ENCODE measurements around the gene STIL. TPM values are rescaled to one million over a fixed set of nuclear protein-coding genes. Genes with fewer than 3 reads are reported as not detected.
"Not testable (repeated sequence)": the region's sequence is repeated elsewhere in the genome, so short reads cannot be mapped to it uniquely, and the experiment has no call there.

The STIL gene
- total and polyA plus RNA-seq, 2 of the 13 experiments (the other 11 are each of a cell fraction or from before 2014, with no cell fraction given), result 13.7 to 18.6 TPM

GRCh38 chr1:47205918-47206317 lies 108.0 kb downstream of the STIL start:
- H3K36me3 ChIP-seq (replicated peaks in 1 of 2; ENCODE audit: control insufficient read depth in 1 of 2, insufficient read depth in 2 of 2, low read length in 2 of 2), result no peaks in the 10 kb centered on the region
- POLR2A ChIA-PET, result no interaction called here
- no peak overlapping the region for H3K4me3 ChIP-seq (replicated peaks in 1 of 3; ENCODE audit: insufficient read depth in 1 of 3, low read depth in 2 of 3, low read length in 3 of 3)
- H3K4me2 ChIP-seq (ENCODE audit: low read depth, low read length), result no peak overlapping the region
- WGBS (ENCODE audit: low lambda C conversion rate), result 38% methylated on average over 5 of the region's 5 CpGs
- no peaks in the 10 kb centered on the region for H3K4me1 ChIP-seq (ENCODE audit: insufficient read depth, low read length)
- H4K20me1 ChIP-seq (ENCODE audit: insufficient read depth, low read length), result no peaks in the 10 kb centered on the region
- intact Hi-C loops (cut with micrococcal nuclease; ENCODE audit: unreplicated experiment), result no loop called here
- peaks cover 1 to 11% of the 10 kb centered on the region in 2 experiments; a peak in 2 of 5 replicates for H3K27me3 ChIP-seq (ENCODE audit: control insufficient read depth in 1 of 2, insufficient read depth in 2 of 2, low read length in 2 of 2)
- no peak overlapping the region for H2AFZ ChIP-seq (ENCODE audit: low read length)
- no peak for TF ChIP-seq E2F5 (CRISPR knock-in tag; conservative IDR thresholded peaks at IDR 0.05)
- no peaks in the 10 kb centered on the region for H3K9me3 ChIP-seq (ENCODE audit: low read length)
- CTCF ChIA-PET (ENCODE audit: low intra/inter-chr PET ratio, low total read pairs), result no interaction called here
- in situ Hi-C loops (cut with HindIII; ENCODE audit: extremely low pct_ligation_motif_present, low pct_unique_long_range_greater_than_20kb), result no loop called here
- BruUV-seq (replicated peaks), result no TSS peak
- no peak for ATAC-seq
- H3K79me2 ChIP-seq (ENCODE audit: insufficient read depth, low read length), result no peaks in the 10 kb centered on the region
- H3K27ac ChIP-seq (ENCODE audit: extremely low read length, insufficient read depth, low read length), result no peak overlapping the region
- H3K9ac ChIP-seq (ENCODE audit: insufficient read depth, low read depth, low read length), result no peak overlapping the region
- FAIRE-seq, result no peak
- no peak for DNase-seq (ENCODE audit: low spot score)

- H3K79me2 ChIP-seq (ENCODE audit: insufficient read depth, low read length); CTCF ChIA-PET (ENCODE audit: low intra/inter-chr PET ratio, low total read pairs); ATAC-seq; DNase-seq (ENCODE audit: low spot score); BruUV-seq (replicated peaks); intact Hi-C loops (cut with micrococcal nuclease; ENCODE audit: unreplicated experiment); FAIRE-seq; H3K9ac ChIP-seq (ENCODE audit: insufficient read depth, low read depth, low read length); H2AFZ ChIP-seq (ENCODE audit: low read length); H3K27ac ChIP-seq (ENCODE audit: extremely low read length, insufficient read depth, low read length); H3K4me2 ChIP-seq (ENCODE audit: low read depth, low read length); H3K36me3 ChIP-seq (replicated peaks in 1 of 2; ENCODE audit: control insufficient read depth in 1 of 2, insufficient read depth in 2 of 2, low read length in 2 of 2); H3K4me3 ChIP-seq (replicated peaks in 1 of 3; ENCODE audit: insufficient read depth in 1 of 3, low read depth in 2 of 3, low read length in 3 of 3); in situ Hi-C loops (cut with HindIII; ENCODE audit: extremely low pct_ligation_motif_present, low pct_unique_long_range_greater_than_20kb); H4K20me1 ChIP-seq (ENCODE audit: insufficient read depth, low read length); H3K9me3 ChIP-seq (ENCODE audit: low read length); H3K4me1 ChIP-seq (ENCODE audit: insufficient read depth, low read length); POLR2A ChIA-PET: not testable (repeated sequence)
- peaks cover 4 to 21% of the 10 kb centered on the region in 2 experiments; a peak in 3 of 5 replicates for H3K27me3 ChIP-seq (ENCODE audit: control insufficient read depth in 1 of 2, insufficient read depth in 2 of 2, low read length in 2 of 2)
- WGBS (ENCODE audit: low lambda C conversion rate), result 0% methylated on average over 2 of the region's 2 CpGs
These were observed 110.4 kb downstream of the STIL start for GRCh38 chr1:47203504-47203903.

Data from HepG2 (cell line).